Femur (tissue), 1 donor: ENCODE measurements around the gene YOD1.
"Not testable (repeated sequence)": the region's sequence is repeated elsewhere in the genome, so short reads cannot be mapped to it uniquely, and the experiment has no call there.

Experiments used
- DNase-seq: peaks from one replicate; pipeline ENCODE4 v3.0.0-alpha.2; 2017

The YOD1 gene

GRCh38 chr1:207047505-207047904 is 3.5 kb downstream of the YOD1 start:
- no peak for DNase-seq

DNA sequence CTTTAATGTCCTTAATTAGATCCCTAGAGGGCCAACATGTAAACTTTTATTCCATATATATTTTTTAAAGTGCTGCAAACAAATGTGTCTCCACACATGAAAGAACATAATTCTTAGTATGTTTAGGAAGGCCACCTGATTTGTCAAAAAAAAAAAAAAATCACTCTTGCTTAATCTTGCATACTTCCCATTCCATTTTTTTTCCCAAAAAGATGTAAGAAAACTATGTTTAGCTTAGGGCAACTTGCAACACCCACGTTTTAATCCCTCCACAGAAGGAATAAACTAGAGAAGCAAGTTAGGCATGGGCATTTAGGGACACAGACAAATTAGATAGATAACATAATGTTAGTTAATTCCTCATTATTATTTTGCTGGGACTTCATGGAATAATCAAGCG is 5.6 kb downstream of the YOD1 start:
- no peak for DNase-seq

- DNase-seq = not testable (repeated sequence)
Observed at GRCh38 chr1:207041397-207041796, 9.6 kb downstream of the YOD1 start.

- DNase-seq = no peak
Observed at GRCh38 chr1:207040181-207040533, 10.9 kb downstream of the YOD1 start.

DNA sequence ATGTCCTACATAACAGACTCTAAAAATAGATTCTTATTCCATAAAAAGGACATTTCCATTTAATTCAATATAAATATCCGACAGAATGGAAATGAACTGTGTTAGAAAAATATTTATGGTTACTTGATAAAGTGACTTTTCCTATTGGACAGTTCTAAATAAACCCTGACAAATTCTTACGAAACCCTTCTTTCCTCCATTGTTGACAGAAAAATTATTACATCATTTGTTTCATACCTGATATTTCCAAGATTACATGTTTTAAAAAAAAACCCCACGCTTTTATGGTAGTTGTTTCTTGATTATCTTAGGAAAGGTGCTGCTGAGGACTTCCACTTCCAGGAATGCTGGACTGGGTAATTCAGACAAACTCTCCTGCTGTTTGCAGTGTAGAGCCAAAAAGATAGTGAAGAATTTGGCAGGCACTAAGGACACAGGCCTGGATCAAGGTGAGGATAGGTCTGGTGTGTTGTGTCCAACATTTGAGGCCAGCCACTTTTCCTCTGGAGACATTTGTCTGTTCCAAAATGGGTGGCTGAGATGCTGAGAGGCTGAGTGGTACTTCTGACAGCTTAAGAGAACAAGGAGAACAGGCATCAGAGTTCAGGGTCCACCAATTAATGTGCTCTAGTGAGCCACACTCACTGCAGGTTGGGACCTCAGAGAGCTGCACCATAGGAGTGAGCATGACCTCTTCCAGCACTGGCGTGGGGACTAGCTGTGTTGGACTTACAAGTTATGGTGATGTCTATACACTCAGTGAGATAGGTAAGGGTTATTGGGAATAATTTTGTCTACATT is 11.4 kb downstream of the YOD1 start:
- no peak for DNase-seq

DNA sequence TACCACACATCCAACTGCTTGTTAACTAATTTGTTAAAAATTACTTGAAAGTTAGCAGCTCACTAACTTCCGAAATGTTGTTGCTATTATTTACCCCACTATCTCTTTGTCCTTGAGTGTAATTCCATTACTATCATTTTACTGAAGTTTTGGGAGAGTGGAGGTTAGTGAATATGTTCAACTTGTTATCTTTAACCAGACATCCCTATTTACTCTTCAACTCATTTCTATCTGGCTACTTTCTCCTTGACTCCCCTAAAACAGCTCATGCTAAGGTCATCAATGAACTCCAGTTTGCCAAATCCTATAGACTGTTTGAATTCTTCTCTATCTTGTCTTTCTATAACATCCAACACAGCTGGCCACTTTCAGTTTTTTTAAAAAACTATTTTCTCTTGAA is 14.1 kb downstream of the YOD1 start:
- no peak for DNase-seq

DNA sequence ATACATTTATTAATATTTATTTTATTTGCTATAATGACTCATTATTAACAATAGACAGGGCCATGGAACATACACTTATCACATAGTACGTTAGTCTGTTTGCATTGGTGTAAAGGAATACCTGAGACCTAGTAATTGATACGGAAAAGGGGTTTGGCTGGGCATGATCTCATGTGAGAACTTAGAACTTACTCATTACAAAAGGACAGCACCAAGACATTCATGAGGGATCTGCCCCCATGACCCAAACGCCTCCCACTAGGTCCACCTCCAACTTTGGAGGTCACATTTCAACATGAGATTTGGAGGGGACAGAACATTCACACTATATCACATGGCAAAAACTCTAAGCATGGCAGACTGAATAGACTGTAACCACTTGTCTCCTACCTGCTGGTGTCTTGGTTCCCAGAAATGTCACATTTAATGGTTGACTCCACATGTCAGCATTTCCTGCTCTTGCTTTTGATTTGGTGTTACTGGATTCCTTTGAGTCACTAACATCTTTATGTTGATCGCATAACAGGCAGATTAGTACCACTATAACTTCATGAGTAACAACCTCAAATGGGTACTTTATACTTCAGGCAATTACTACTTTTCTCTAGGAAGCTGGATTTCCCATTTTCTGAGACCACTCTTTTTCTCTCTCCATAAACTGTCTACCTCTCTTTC is 15.0 kb downstream of the YOD1 start:
- DNase-seq = no peak

GRCh38 chr1:207034998-207035397 is 16.0 kb downstream of the YOD1 start:
- no peak for DNase-seq

DNA sequence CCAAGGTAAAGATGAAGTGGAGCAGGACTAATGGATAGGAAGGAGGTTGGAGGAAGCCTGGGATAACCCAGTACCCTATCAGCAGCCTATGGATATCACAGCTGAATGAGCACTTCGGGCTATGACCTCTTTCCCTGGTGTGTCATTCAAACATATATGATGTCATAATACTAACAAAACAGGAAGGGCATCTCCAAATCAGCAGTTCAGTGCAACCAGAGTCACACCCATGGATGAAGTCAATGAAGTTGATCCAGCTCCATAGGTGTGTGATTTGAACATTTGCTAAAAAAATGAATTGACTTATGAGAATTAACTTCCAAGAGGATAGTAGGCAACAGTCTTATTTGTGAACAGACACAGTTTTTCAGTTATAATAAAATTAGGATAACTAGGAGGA is 16.8 kb downstream of the YOD1 start:
- DNase-seq = no peak

DNA sequence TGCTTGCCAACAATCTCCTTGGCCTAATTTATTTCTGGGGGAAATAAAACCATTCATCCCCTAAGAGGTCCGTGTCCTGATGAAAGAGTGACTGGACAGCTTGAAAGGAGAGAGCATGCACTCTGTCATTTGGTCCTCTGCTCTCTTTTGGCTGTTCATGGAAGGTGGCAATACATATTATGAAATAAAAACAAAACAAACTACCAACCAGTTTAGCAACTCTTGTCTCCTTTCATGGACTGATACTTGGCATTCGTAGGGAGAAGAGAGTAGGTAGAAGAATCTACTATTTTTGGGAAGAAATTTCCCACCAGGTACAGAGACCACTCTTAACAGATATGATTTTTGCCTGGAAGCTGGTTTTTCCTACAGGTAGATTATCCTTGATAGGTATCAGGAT is 17.7 kb downstream of the YOD1 start:
- DNase-seq = no peak

DNA sequence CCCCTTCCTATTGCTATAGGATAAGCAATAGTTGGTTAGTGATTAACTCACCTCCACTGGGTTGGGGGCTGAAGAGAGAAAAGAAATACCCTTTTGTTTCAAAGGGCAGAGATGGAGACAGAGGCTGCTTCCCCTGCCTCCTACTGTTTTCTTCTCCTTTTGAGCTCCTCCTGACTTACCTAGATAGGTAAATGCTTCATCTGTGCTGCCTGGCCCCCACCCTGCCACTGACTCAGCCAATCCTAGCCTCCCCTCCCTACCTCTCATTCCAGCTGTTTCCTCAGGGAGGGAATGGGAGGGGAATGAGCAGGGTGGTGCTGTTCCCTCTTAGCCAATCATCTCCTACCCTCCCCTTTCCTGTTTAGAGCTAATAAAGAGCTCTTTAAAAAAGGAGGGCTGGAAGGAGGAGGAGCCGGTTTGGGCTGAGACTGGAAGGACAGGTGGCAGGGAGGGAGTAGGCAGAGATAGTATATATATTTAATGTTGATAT is 18.4 kb downstream of the YOD1 start, which contains the start of gene C1orf116:
C1orf116 (minus strand) TSS at position 229 of the 490 bp plus-strand sequence. CDS start 5,158 bp downstream, outside the sequence.
- no peak for DNase-seq

DNA sequence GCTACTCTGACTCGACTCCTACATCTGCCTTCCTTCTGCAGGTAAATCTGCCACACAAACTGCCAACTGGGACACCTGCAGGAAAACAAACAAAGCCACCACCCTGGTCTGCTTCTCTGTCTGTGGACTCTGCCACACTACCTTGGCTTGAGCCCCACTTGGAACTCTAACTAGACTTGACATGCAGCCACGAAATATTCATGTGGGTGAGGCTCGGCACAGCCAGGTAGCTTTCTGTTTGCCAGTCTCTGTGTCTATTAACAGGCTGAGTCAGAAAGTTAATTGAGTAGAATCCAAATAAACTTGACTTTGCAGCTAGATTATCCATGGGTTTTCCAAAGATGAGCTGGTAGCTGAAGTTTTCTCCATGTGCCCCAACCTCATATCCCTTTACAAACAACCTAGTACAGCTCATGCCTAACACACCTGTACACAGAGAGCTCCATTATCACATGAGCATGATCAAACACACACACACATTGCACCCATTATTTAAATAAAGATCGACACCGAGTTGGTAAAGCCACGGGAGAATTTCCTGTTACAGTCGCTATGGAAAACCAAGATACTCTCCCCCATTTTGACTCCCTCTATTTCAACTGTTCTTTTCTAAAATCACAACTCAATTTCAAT is 19.3 kb downstream of the YOD1 start:
- DNase-seq = no peak

DNA sequence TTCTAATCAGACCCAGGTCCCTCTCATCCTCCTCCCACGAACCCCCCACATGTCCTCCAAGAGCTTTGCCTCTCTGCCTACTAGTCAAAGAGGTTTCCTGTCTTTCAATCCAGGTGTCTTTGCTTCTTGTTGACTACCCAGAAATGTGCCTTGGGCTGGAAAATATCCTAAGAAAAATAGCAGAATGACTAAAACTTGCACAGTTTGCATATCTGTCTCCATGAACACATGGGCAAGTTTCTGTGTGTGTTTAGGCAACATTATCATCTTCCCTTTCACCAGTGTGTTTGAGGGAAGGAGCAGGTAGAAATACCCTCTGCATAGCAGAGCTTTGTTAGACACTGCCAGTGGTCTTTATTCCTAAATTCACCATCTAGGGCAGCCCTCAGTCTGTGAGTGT is 20.0 kb downstream of the YOD1 start:
- DNase-seq = no peak

GRCh38 chr1:207030522-207031009 is 20.4 kb downstream of the YOD1 start:
- DNase-seq = no peak

DNA sequence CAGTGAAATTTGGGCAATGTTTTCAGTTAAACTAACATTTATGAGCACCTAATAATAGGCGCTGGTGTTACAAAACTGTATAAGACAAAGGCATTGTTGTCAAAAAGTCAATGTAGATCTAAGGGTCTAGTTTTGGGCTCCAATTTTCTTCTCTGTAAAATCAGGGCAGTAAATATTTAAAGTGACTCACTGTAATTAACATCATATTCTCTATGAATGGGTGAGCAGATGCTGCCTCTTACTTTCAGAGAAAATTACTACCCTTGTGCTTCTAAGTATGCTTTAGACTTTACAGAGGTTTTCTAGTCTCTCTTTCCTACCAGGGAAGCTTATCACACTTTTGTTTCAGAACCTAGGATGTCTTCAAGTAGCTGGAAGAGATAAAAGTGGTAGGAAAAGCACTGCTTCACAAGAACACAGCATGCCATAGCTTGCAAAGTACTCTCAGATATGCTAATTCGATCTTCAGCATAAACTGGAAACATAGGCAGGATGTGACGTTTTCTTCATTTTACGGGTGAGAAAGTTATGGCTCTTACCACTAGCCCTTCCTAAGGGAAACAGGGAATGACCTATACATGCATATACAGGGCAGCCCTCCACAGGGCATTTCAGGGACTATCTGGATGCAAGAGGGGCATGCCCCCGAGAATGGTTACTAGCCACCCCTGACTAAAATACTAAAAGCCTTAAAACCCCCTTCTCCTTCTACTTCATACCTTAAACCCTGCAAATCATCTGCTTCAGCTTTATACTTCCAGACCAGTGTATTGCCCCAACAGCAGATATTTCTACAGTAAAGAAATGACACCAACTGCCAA is 21.1 kb downstream of the YOD1 start:
- no peak for DNase-seq

GRCh38 chr1:207028884-207029650 is 21.9 kb downstream of the YOD1 start:
- no peak for DNase-seq

DNA sequence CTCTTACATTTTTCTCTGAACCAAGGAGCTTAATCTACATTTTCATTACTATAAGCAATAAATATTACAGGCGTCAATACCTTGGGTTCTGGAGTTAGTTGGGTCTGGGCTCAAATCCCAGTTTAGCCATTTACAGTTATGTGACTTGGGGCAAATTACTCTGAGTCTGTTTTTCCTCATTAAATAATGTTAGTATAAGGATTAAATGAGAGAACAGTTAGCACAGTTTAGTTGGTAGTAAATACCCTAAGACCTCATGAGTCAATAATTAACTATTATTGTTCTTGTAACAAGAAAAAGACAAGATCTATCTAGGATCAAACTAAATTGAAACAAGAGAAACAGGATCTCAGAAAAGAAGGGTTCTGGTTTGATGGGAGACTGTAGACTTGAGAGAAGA is 23.1 kb downstream of the YOD1 start:
- DNase-seq = no peak

DNA sequence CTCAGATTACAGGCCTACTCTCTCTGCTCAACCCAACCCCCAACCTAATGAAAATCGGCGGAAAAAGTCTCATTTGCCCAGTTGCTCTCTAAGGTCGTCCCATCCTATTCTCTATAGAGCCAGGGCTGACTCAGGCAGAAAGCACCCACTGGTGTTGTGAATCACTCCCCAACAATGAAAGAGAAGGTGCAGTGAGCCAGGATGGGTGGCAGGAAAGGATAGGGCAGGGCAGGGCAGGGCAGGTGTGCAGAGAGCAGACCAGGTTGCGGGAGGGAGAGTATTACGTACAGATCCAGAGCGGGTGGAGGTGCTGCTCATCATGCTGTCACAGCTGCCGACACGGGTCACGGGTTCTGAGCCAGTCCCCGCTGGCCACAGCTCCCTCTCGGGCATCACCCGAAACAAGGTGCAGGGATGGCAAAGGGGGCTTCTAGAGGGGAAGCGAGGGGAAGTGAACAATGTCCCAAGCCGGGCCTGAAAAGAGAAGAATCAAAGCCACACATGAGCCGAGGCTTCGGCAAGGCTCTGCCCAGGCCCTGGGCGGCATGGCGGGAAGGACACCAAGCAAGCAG is 23.7 kb downstream of the YOD1 start:
- no peak for DNase-seq

GRCh38 chr1:207026104-207026534 is 24.9 kb downstream of the YOD1 start:
- peak; percentile 40 for DNase-seq

- DNase-seq = no peak
Observed at GRCh38 chr1:207025146-207025880, 25.7 kb downstream of the YOD1 start.
